ENCODE results near the gene SUSD1.

The SUSD1 gene

GRCh38 chr9:112035166-112035826 lies 139.8 kb downstream of the SUSD1 start:
- no peak for DNase-seq

- DNase-seq = no peak
These were observed 140.9 kb downstream of the SUSD1 start for GRCh38 chr9:112034216-112034611.

GRCh38 chr9:112033237-112034215 lies 141.6 kb downstream of the SUSD1 start:
- DNase-seq = peak in 1 of 2 donors; percentile 34

GRCh38 chr9:112032743-112033142 lies 142.4 kb downstream of the SUSD1 start:
- DNase-seq = no peak

- peak in 1 of 2 donors; percentile 31 for DNase-seq
These were observed 143.1 kb downstream of the SUSD1 start for GRCh38 chr9:112032009-112032408.

- no peak for DNase-seq
These were observed 143.7 kb downstream of the SUSD1 start for GRCh38 chr9:112031400-112031799.

- no peak for DNase-seq
These were observed 145.1 kb downstream of the SUSD1 start for GRCh38 chr9:112029921-112030444.

- DNase-seq = peak; percentile 54 to 79
These were observed 146.6 kb downstream of the SUSD1 start for GRCh38 chr9:112028242-112029221.

GRCh38 chr9:112025850-112026249 lies 149.2 kb downstream of the SUSD1 start:
- DNase-seq = no peak

- no peak for DNase-seq
These were observed 153.4 kb downstream of the SUSD1 start for GRCh38 chr9:112021742-112022141.

GRCh38 chr9:112020680-112021596 lies 154.2 kb downstream of the SUSD1 start:
- no peak for DNase-seq

GRCh38 chr9:112017878-112018277 lies 157.2 kb downstream of the SUSD1 start:
- DNase-seq = no peak

- no peak for DNase-seq
These were observed 159.4 kb downstream of the SUSD1 start for GRCh38 chr9:112015736-112016135.

- no peak for DNase-seq
These were observed 159.9 kb downstream of the SUSD1 start for GRCh38 chr9:112015149-112015548.

- DNase-seq = peak; percentile 89 to 91
These were observed 161.8 kb downstream of the SUSD1 start for GRCh38 chr9:112013266-112013665.

- DNase-seq = peak; percentile 71 to 86
These were observed 162.8 kb downstream of the SUSD1 start for GRCh38 chr9:112012026-112012902.

- no peak for DNase-seq
These were observed 164.0 kb downstream of the SUSD1 start for GRCh38 chr9:112011051-112011620.

- DNase-seq = no peak
These were observed 164.6 kb downstream of the SUSD1 start for GRCh38 chr9:112010537-112010936.

- DNase-seq = peak; percentile 66 to 76
These were observed 165.4 kb downstream of the SUSD1 start for GRCh38 chr9:112009656-112010055.

Data from inflammatory macrophage treated with lipopolysaccharide for 1 hour (primary cell).